ENCODE results near the gene PARP8. TPM values are rescaled to one million over a fixed set of nuclear protein-coding genes. Genes with fewer than 3 reads are reported as not detected.

Gene PARP8
- total RNA-seq, 1 donor from 2014 or later, result 5.2 TPM

- DNase-seq, result no peak
- ATAC-seq (ENCODE audit: poor library complexity), result no peak
- intact Hi-C loops (cut with DNase I), result no loop called here
These were observed 48.6 kb downstream of the PARP8 start for GRCh38 chr5:50715001-50715400.

- DNase-seq, result no peak
- intact Hi-C loops (cut with DNase I), result no loop called here
- no peak for ATAC-seq (ENCODE audit: poor library complexity)
These were observed 49.7 kb downstream of the PARP8 start for GRCh38 chr5:50716134-50716533.

- intact Hi-C loops (cut with DNase I), result no loop called here
- ATAC-seq (ENCODE audit: poor library complexity), result no peak
- no peak for DNase-seq
These were observed 51.2 kb downstream of the PARP8 start for GRCh38 chr5:50717651-50718050.

- intact Hi-C loops (cut with DNase I), result no loop called here
- DNase-seq, result no peak
- no peak for ATAC-seq (ENCODE audit: poor library complexity)
These were observed 53.7 kb downstream of the PARP8 start for GRCh38 chr5:50720061-50720710.

GRCh38 chr5:50722223-50722622 lies 55.8 kb downstream of the PARP8 start:
- intact Hi-C loops (cut with DNase I), result no loop called here
- DNase-seq (no peak), ATAC-seq (ENCODE audit: poor library complexity) (no peak)

GRCh38 chr5:50724262-50724661 lies 57.8 kb downstream of the PARP8 start:
- DNase-seq, result no peak
- intact Hi-C loops (cut with DNase I), result no loop called here
- no peak for ATAC-seq (ENCODE audit: poor library complexity)

- intact Hi-C loops (cut with DNase I), result no loop called here
- DNase-seq (no peak), ATAC-seq (ENCODE audit: poor library complexity) (no peak)
These were observed 59.5 kb downstream of the PARP8 start for GRCh38 chr5:50725800-50726474.

GRCh38 chr5:50726475-50727148 lies 60.2 kb downstream of the PARP8 start:
- ATAC-seq (ENCODE audit: poor library complexity) (no peak), DNase-seq (no peak)
- intact Hi-C loops (cut with DNase I), result no loop called here

GRCh38 chr5:50727149-50727496 lies 60.7 kb downstream of the PARP8 start:
- intact Hi-C loops (cut with DNase I), result no loop called here
- ATAC-seq (ENCODE audit: poor library complexity), result no peak
- DNase-seq, result no peak

GRCh38 chr5:50727845-50728244 lies 61.4 kb downstream of the PARP8 start:
- intact Hi-C loops (cut with DNase I), result no loop called here
- no peak for DNase-seq

GRCh38 chr5:50730336-50730735 lies 63.9 kb downstream of the PARP8 start:
- intact Hi-C loops (cut with DNase I), result no loop called here
- ATAC-seq (ENCODE audit: poor library complexity), result no peak

More at GRCh38 chr5:50727845-50728244, 61.4 kb downstream of the PARP8 start:
- ATAC-seq (ENCODE audit: poor library complexity), result no peak

GRCh38 chr5:50730841-50731240 lies 64.4 kb downstream of the PARP8 start:
- DNase-seq, result no peak
- no peak for ATAC-seq (ENCODE audit: poor library complexity)
- intact Hi-C loops (cut with DNase I), result no loop called here

More at GRCh38 chr5:50730336-50730735, 63.9 kb downstream of the PARP8 start:
- DNase-seq, result no peak

- DNase-seq (no peak), ATAC-seq (ENCODE audit: poor library complexity) (no peak)
- intact Hi-C loops (cut with DNase I), result no loop called here
These were observed 67.3 kb downstream of the PARP8 start for GRCh38 chr5:50733741-50734140.

- intact Hi-C loops (cut with DNase I), result no loop called here
- DNase-seq (no peak), ATAC-seq (ENCODE audit: poor library complexity) (no peak)
These were observed 72.4 kb downstream of the PARP8 start for GRCh38 chr5:50738864-50739263.

- intact Hi-C loops (cut with DNase I), result no loop called here
- DNase-seq, result no peak
- no peak for ATAC-seq (ENCODE audit: poor library complexity)
These were observed 74.4 kb downstream of the PARP8 start for GRCh38 chr5:50740832-50741231.

GRCh38 chr5:50744776-50745175 lies 78.3 kb downstream of the PARP8 start:
- DNase-seq (no peak), ATAC-seq (ENCODE audit: poor library complexity) (peak; percentile 51)
- intact Hi-C loops (cut with DNase I), result no loop called here

GRCh38 chr5:50745221-50745910 lies 78.9 kb downstream of the PARP8 start:
- ATAC-seq (ENCODE audit: poor library complexity), result no peak
- intact Hi-C loops (cut with DNase I), result no loop called here

GRCh38 chr5:50749181-50749580 lies 82.7 kb downstream of the PARP8 start:
- ATAC-seq (ENCODE audit: poor library complexity), result no peak
- intact Hi-C loops (cut with DNase I), result no loop called here
- no peak for DNase-seq

More at GRCh38 chr5:50745221-50745910, 78.9 kb downstream of the PARP8 start:
- DNase-seq, result no peak

GRCh38 chr5:50749873-50750272 lies 83.4 kb downstream of the PARP8 start:
- ATAC-seq (ENCODE audit: poor library complexity) (no peak), DNase-seq (no peak)
- intact Hi-C loops (cut with DNase I), result no loop called here

Measured in Right ventricle myocardium superior (tissue), 1 donor.